GM15510 (cell line): Measurements from ENCODE around the gene WDR82.

Experiments
- POLR2A ChIP-seq: IDR thresholded peaks from 3 replicates; pipeline ENCODE4 v1.6.1; 2011; ENCODE audit warnings: borderline replicate concordance; ENCODE audit not compliant: insufficient read length; ENCODE audit errors: extremely low read depth

The WDR82 gene

DNA sequence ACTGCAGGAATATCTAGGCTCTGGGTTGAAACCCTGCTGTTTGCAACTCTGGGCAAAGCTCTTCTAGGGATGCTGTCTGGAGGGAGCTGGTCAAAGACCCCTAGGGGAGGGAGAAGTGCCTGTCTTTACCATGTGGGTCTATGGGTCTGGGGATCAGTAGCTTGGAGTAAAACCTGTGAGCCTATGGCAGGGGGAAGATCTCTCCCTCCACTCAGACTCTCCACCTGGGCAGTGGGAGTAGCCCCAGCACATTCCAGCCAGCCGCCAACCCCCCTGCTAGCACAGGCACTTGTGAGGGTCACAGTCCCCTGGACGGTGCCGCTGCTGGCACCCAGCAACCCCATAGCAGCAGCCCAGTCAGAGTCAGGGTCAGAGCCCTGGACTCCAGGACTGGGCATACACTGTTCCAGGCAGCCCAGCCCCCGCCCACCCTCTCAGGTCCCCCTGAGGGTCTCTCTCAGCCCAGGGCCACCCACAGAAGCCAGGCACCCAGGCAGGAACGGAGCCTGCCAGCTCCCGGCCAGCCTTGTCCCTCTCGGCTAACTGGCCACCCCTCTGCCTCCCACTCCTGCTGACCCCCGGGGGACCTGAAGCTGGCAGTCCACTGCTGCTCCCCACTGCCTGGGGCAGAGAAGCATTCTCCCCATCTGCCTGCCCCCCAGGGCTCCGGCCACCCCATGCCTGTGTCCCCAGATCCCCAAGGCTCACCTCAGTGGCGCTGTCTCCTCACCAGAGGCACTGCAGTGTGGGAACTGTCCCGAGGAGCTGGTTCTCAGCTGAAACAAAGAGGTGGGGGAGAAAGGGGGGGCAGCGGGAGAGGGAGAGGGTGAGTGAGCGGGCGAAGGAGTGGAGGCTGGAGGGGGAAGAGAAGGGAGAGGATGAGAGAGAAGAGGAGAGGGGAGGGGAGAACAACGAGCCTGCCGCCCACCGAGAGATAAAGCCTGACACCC is 20.0 kb upstream of the WDR82 start:
- TF ChIP-seq POLR2A: no peak

DNA sequence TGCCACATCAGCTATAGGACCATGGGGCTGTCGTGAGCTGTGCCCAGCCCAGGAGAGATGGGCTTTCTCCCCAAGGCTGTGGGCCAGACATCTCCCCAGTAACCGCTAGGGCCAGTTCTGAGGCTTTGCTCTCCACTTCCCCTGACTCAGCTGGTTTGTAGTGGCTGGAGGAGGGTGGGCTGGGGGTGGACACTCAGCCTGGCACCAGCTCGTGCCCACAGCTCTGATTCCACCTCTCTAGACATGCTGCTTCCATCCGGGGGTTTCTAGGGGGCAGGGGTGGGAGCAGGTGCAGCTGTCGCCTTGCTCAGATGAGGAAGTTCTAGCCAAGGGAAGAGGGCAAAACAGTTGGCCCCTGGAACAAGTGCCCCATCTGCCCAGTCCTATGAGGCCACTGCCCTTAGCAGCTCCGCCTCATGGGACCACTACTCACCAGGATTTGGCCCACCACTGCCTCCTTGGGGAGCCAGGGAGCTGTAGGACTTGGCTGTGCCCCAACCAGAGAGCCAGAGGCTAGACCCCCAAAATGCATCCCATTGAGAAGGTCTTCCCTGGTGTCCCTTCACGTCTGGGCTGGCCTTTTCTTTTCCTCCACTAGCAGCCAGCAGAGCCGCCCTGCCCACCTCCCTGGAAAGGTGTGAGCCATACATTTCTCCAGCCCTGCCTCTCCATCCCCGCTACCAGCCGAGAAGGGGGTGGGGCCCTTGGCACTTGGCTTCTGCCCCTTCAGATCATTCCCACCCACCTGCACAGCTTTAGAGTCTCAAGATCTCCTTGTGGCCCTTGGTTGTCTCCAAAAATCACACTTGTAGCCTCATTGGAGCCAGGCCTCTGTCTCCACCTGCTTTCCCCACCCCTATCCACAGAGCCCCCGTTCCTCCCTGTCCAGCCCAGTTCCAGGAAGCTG is 19.0 kb upstream of the WDR82 start:
- TF ChIP-seq POLR2A: no peak

DNA sequence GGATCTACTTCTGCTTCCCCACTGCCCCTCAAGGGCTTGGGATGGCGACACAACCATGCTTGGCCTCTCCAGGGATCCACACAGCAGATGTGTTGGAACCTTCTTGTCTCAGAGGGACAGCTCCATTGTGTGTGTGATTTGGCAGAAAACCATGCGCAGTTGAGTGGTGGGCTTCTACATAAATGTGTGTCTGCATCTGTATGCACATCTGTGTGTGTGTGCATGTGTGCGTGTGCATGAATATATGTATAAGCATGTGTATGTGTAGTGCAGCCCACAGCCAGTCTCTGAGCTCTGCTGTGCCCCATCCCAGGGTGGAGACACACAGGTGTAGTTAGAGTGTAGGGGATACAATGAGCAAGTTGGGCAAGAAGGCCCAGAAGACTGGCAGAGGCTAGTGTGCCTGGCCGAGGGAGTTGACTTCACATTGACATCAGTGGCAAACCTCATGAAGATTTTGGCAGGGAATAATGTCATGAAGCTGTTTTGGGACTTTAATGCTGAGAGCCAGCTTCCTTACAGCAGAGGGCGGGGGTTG is 17.3 kb upstream of the WDR82 start:
- TF ChIP-seq POLR2A: no peak

DNA sequence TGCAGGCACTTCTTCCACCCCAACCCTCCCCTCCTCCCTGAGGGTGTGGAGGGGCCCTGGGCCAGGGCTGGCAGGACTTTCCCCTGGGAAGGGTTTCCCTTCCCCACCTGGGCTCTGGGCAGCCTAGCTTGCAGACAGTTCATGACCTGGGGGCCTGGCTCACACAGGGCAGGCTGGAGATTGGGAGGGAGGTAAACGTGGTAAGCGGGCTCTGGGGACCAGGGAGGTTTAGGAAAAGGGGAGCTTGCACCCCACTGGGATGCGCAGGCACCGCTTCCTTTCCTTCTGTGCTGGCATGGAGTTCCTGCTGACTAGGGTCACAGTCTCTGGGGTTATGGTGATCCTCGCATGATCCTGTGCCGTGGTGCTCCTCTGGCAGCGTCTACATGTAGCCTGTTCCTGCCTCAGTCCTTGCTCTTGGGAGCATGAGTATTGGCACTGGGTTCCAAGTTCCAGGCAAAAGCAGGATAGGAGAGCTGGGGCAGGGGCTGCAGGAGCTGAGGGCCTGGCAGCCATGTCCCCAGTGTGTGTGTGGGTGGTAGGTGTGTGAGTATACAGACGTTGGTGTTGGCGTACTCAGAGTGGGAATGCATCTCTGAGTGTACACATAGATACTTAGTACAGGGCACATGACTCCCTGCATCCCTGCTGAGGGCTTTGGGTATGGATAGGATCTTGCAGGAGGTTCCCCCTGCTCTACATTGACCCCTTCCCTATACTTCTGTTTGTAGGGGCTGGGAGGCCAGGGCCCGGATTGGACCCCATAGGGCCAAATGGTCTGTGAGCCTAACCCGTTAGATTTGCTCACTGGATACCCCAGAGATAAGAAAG is 16.1 kb upstream of the WDR82 start:
- no peak for TF ChIP-seq POLR2A

DNA sequence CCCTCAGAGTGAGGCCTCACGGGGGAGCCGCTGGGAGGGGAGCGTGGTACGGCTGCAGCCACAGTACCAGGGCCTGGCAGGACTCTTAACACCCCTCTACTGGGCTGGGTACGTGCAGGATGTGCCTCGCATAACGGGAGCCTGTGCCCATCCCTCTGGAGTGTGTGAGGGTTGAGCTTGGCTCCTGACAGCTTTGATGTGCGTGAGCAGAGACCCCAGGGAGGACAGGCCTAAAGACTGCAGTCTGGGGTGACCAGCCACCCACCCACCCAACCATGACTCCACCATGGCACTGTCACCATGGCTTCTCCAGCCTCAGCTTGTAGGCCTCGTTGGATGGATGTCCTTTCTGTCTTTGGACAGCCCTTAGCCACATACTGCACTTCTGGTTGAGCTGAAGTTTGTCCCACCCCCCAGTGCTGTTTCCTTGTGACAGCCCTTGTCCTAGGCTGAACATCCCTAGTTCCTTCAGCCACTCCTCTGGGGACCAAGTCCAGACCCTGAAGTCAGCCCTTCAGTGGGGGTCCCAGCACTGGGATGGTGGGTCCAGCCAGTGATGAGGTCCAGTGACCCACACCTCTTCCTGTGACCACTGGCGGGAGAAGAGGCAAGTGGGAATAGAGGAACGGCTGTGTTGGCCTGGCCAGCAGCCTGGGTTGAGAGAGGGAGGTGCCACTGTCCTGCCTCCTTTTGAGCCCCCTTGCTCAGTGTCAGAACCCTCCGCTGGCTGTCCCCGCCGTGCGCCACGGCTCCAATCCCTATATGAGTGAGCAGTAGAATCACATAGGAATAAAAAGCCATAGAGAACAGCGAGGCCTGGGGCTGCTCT is 15.3 kb upstream of the WDR82 start:
- TF ChIP-seq POLR2A: no peak

DNA sequence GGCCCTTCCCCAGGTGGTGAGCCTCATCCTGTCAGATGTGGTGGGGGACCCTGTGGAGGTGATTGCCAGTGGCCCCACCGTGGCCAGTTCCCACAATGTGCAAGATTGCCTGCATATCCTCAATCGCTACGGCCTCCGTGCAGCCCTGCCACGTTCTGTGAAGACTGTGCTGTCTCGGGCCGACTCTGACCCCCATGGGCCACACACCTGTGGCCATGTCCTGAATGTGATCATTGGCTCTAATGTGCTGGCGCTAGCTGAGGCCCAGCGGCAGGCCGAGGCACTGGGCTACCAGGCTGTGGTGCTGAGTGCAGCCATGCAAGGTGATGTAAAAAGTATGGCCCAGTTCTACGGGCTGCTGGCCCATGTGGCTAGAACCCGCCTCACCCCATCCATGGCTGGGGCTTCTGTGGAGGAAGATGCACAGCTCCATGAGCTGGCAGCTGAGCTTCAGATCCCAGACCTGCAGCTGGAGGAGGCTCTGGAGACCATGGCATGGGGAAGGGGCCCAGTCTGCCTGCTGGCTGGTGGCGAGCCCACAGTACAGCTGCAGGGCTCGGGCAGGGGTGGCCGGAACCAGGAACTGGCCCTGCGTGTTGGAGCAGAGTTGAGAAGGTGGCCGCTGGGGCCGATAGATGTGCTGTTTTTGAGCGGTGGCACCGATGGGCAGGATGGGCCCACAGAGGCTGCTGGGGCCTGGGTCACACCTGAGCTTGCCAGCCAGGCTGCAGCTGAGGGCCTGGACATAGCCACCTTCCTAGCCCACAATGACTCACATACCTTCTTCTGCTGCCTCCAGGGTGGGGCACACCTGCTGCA is 14.0 kb upstream of the WDR82 start:
- TF ChIP-seq POLR2A: no peak

DNA sequence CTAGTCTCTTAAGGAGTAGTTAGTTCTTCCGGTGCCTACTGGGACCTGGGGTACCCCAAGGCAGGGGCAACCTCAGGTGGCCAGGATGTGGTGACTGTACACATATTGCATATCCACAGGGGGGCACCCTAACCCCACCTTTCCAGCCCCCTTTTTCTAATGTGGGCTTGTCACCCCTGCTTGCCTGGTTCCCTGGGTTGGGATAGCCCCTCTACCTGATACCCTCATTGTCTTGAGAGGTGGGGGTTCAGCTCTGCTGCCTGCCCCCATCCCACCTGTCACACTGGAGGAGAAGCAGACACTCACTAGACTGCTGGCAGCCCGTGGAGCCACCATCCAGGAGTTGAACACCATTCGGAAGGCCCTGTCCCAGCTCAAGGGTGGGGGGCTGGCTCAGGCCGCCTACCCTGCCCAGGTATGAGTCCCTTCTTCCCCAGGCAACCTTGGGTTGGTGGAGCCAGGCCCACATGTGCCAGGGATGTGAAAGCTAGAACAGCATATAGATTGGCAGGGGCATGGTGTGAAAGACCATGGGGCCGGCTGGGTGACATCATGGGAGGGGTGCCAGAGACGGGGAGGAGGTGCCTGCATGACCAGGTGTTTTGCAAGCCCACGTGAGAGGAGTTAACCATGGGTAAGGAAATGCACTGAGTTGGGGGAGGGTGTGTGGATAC is 13.2 kb upstream of the WDR82 start:
- TF ChIP-seq POLR2A: no peak

DNA sequence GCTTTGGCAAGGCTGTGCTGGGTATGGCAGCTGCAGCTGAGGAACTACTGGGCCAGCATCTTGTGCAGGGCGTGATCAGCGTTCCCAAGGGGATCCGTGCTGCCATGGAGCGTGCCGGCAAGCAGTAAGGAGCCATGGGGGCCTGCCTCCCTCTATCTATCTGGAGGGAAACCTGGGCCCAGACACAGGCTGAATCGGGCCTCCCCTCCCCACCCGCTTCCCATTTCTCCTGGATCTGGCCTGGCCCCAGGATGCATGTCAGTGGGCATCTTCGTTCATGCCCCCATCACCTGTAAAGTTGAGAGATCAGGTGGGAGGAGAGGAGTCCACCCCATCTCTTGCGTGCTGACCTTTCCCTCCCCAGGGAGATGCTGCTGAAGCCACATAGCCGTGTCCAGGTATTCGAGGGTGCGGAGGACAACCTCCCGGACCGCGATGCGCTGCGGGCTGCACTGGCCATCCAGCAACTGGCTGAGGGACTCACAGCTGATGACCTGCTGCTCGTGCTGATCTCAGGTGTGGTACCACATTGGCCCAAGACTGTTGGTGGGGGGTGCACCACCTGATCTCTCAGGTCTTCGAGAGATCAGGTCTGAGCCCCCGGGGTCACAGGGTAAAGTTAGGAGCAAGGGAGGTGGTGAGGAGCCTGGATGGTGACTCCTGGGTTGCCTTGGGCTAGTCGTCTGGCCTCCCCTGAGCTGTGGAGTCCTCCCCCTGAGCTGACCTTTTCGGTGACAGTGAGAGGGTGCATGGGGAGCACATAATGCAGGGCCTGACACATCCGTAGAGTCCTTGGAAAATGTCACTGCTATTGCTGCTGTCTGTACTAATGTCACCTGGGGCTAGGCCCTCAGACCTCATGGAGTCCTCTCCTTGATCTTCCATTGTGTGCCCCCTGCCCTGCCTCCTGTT is 12.4 kb upstream of the WDR82 start:
- no peak for TF ChIP-seq POLR2A

DNA sequence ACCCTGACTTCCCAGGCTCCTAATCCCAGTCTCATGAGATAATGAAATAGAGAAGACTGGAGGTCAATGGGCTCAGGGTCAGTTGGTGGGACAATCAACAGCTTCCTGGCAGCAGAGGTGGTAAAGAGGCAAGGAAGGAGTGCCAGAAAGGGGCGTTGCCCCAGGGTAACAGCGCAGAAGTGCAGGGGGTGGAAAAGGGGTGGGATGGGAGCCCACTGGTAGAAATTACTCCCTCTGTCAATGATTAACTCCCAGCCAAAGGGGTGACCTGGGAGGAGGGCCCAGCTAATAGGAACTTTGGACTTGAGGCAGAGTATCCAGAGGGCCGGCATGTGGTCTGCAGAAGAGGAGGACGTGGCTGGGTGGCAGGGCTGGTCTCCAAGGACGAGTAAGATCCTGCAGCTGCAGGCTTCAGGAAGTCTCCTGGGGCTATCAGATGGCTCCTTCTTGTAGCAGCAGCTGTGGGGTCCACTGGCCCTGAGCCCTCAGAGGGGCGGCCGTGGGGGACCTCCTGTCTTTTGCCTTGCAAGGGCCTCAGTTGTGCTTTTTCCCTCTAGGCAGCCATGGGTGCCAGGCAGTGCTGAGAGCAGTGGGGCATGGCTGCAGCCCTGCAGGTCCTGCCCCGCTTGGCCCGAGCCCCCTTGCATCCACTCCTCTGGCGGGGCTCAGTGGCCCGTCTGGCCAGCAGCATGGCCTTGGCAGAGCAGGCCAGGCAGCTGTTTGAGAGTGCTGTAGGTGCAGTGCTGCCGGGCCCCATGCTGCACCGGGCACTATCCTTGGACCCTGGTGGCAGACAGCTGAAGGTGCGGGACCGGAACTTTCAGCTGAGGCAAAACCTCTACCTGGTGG is 11.5 kb upstream of the WDR82 start:
- no peak for TF ChIP-seq POLR2A

DNA sequence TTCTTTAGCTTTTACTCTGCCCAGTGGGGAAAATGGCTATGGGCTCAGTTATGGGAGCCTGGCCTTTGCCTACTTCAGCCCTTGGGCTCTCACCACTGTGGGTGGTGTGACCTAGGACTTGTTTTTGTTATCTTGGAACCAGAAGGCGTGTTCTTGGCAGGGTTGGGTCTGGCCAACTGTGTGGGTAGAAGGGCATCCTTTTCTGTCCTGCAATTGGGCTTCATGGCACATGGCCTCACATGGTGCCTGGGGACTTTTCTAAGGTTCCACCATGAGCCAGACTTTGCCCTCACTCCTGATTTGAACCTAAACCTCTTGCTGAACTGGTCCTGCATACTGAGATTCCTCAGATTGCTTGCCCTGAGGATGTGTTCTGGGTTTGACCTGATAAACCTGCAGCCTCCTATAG is 10.9 kb upstream of the WDR82 start:
- no peak for TF ChIP-seq POLR2A
